ENCODE data around the gene MAP4K4. TPM values are rescaled to one million over a fixed set of nuclear protein-coding genes. Genes with fewer than 3 reads are reported as not detected.

MAP4K4 gene
- polyA plus RNA-seq, 1 donor from 2014 or later, result 9.3 TPM

GRCh38 chr2:101816598-101816997 lies 119.1 kb downstream of the MAP4K4 start:
- H3K9me3 Mint-ChIP-seq, result no peaks in the 10 kb centered on the region
- peaks cover 43 to 81% (median 76%) of the 10 kb centered on the region in 3 donors for H3K4me1 Mint-ChIP-seq
- no peaks in the 10 kb centered on the region for H3K27me3 Mint-ChIP-seq
- H3K4me3 Mint-ChIP-seq, result no peak overlapping the region
- H3K27ac Mint-ChIP-seq, result peak overlapping the region in 1 of 3 donors; percentile 71
- peaks cover 1% of the 10 kb centered on the region for H3K36me3 Mint-ChIP-seq

- Mint-ChIP-seq H3K27ac (peak overlapping the region in 2 of 3 donors; percentile 40 to 45), H3K9me3 (no peaks in the 10 kb centered on the region), H3K27me3 (no peaks in the 10 kb centered on the region), H3K36me3 (peaks cover 1% of the 10 kb centered on the region), H3K4me3 (peak overlapping the region in 2 of 4 donors; percentile 0 to 25), H3K4me1 (peaks cover 39 to 77% (median 71%) of the 10 kb centered on the region in 3 donors)
Observed at GRCh38 chr2:101817481-101817880, 120.0 kb downstream of the MAP4K4 start.

GRCh38 chr2:101818531-101819451 lies 121.3 kb downstream of the MAP4K4 start:
- Mint-ChIP-seq H3K36me3 (peaks cover 1% of the 10 kb centered on the region), H3K27ac (peak overlapping the region in 1 of 3 donors; percentile 79), H3K27me3 (no peaks in the 10 kb centered on the region), H3K4me1 (peaks cover 50 to 80% (median 74%) of the 10 kb centered on the region in 3 donors), H3K4me3 (peak overlapping the region in 1 of 4 donors; percentile 43), H3K9me3 (no peaks in the 10 kb centered on the region)

- H3K36me3 Mint-ChIP-seq, result peaks cover 1% of the 10 kb centered on the region
- H3K4me3 Mint-ChIP-seq, result no peak overlapping the region
- no peaks in the 10 kb centered on the region for H3K9me3 Mint-ChIP-seq
- H3K27me3 Mint-ChIP-seq, result no peaks in the 10 kb centered on the region
- H3K27ac Mint-ChIP-seq, result peak overlapping the region in 1 of 3 donors; percentile 44
- H3K4me1 Mint-ChIP-seq, result peaks cover 42 to 72% (median 65%) of the 10 kb centered on the region in 3 donors
Observed at GRCh38 chr2:101820519-101820918, 123.0 kb downstream of the MAP4K4 start.

- no peak overlapping the region for H3K4me3 Mint-ChIP-seq
- H3K27ac Mint-ChIP-seq, result peak overlapping the region in 2 of 3 donors; percentile 19 to 22
- H3K27me3 Mint-ChIP-seq, result no peaks in the 10 kb centered on the region
- H3K36me3 Mint-ChIP-seq, result peaks cover 1% of the 10 kb centered on the region
- H3K9me3 Mint-ChIP-seq, result no peaks in the 10 kb centered on the region
- peaks cover 37 to 68% (median 61%) of the 10 kb centered on the region in 3 donors for H3K4me1 Mint-ChIP-seq
Observed at GRCh38 chr2:101821059-101821805, 123.7 kb downstream of the MAP4K4 start.

GRCh38 chr2:101821828-101822458 lies 124.4 kb downstream of the MAP4K4 start:
- H3K27ac Mint-ChIP-seq, result no peak overlapping the region
- H3K4me1 Mint-ChIP-seq, result peaks cover 39 to 67% (median 60%) of the 10 kb centered on the region in 3 donors
- no peaks in the 10 kb centered on the region for H3K27me3 Mint-ChIP-seq
- no peak overlapping the region for H3K4me3 Mint-ChIP-seq
- peaks cover 1% of the 10 kb centered on the region for H3K36me3 Mint-ChIP-seq
- no peaks in the 10 kb centered on the region for H3K9me3 Mint-ChIP-seq

GRCh38 chr2:101823347-101823791 lies 125.9 kb downstream of the MAP4K4 start:
- Mint-ChIP-seq H3K36me3 (no peaks in the 10 kb centered on the region), H3K27ac (peak overlapping the region; percentile 28 to 87 (median 33)), H3K4me3 (peak overlapping the region in 1 of 4 donors; percentile 46), H3K4me1 (peaks cover 47 to 67% (median 62%) of the 10 kb centered on the region in 3 donors), H3K9me3 (no peaks in the 10 kb centered on the region), H3K27me3 (no peaks in the 10 kb centered on the region)

- no peak overlapping the region for H3K4me3 Mint-ChIP-seq
- H3K36me3 Mint-ChIP-seq, result no peaks in the 10 kb centered on the region
- peak overlapping the region in 2 of 3 donors; percentile 33 to 71 for H3K27ac Mint-ChIP-seq
- peaks cover 47 to 67% (median 60%) of the 10 kb centered on the region in 3 donors for H3K4me1 Mint-ChIP-seq
- no peaks in the 10 kb centered on the region for H3K9me3 Mint-ChIP-seq
- no peaks in the 10 kb centered on the region for H3K27me3 Mint-ChIP-seq
Observed at GRCh38 chr2:101823859-101824258, 126.4 kb downstream of the MAP4K4 start.

- Mint-ChIP-seq H3K4me1 (peaks cover 36 to 62% (median 61%) of the 10 kb centered on the region in 3 donors), H3K27me3 (no peaks in the 10 kb centered on the region), H3K4me3 (no peak overlapping the region), H3K27ac (peak overlapping the region in 1 of 3 donors; percentile 41), H3K9me3 (no peaks in the 10 kb centered on the region), H3K36me3 (peaks cover 1% of the 10 kb centered on the region)
Observed at GRCh38 chr2:101826716-101827115, 129.2 kb downstream of the MAP4K4 start.

GRCh38 chr2:101827246-101827645 lies 129.7 kb downstream of the MAP4K4 start:
- Mint-ChIP-seq H3K27me3 (no peaks in the 10 kb centered on the region), H3K9me3 (no peaks in the 10 kb centered on the region), H3K4me3 (peak overlapping the region in 1 of 4 donors; percentile 25), H3K4me1 (peaks cover 36 to 61% (median 60%) of the 10 kb centered on the region in 3 donors), H3K27ac (peak overlapping the region in 1 of 3 donors; percentile 68), H3K36me3 (peaks cover 1% of the 10 kb centered on the region)

- Mint-ChIP-seq H3K27ac (peak overlapping the region in 2 of 3 donors; percentile 45 to 68), H3K4me1 (peaks cover 28 to 52% (median 52%) of the 10 kb centered on the region in 3 donors), H3K27me3 (no peaks in the 10 kb centered on the region), H3K4me3 (peak overlapping the region in 2 of 4 donors; percentile 19 to 68), H3K9me3 (no peaks in the 10 kb centered on the region), H3K36me3 (peaks cover 1% of the 10 kb centered on the region)
Observed at GRCh38 chr2:101828257-101828656, 130.8 kb downstream of the MAP4K4 start.

GRCh38 chr2:101828673-101829334 lies 131.3 kb downstream of the MAP4K4 start:
- Mint-ChIP-seq H3K9me3 (no peaks in the 10 kb centered on the region), H3K27ac (peak overlapping the region; percentile 47 to 71 (median 56)), H3K4me1 (peaks cover 23 to 50% (median 48%) of the 10 kb centered on the region in 3 donors), H3K4me3 (peak overlapping the region in 1 of 4 donors; percentile 19), H3K36me3 (peaks cover 1% of the 10 kb centered on the region), H3K27me3 (no peaks in the 10 kb centered on the region)

GRCh38 chr2:101829429-101829828 lies 131.9 kb downstream of the MAP4K4 start:
- Mint-ChIP-seq H3K4me3 (no peak overlapping the region), H3K27me3 (no peaks in the 10 kb centered on the region), H3K9me3 (no peaks in the 10 kb centered on the region), H3K4me1 (peaks cover 23 to 50% (median 48%) of the 10 kb centered on the region in 3 donors), H3K27ac (peak overlapping the region; percentile 47 to 89 (median 56)), H3K36me3 (peaks cover 4% of the 10 kb centered on the region)

GRCh38 chr2:101830146-101830545 lies 132.6 kb downstream of the MAP4K4 start:
- Mint-ChIP-seq H3K9me3 (no peaks in the 10 kb centered on the region), H3K4me1 (peaks cover 23 to 50% (median 48%) of the 10 kb centered on the region in 3 donors), H3K36me3 (peaks cover 4% of the 10 kb centered on the region), H3K27me3 (no peaks in the 10 kb centered on the region), H3K27ac (peak overlapping the region in 2 of 3 donors; percentile 56 to 89), H3K4me3 (peak overlapping the region in 1 of 4 donors; percentile 56)

All from IgD-negative memory B cell (primary cell).